ENCODE measurements around the gene TMEM154.

The TMEM154 gene

DNA sequence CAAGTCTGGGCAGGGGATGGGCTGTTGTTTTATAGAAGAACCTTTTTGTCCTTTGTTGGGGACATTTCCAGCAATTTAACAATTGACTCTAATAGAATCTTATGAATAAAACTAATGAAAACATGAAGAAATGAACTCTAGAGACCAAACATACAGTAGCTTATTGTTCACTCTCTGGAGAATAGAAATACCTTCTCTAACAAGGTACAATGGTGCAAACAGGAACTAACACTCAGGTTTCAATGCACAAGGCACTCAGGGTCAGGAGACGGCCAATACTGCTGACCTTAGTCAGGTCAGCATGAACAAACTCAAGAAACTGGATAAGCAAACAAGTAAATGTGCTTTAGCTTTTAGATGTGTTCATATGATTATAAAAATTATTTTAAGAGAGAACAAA is 104.3 kb downstream of the TMEM154 start:
- no peak for TF ChIP-seq CTCF (IDR thresholded peaks at IDR 0.05; ENCODE audit: low read length)
- no peak for TF ChIP-seq EZH2 (IDR thresholded peaks at IDR 0.05; ENCODE audit: borderline replicate concordance, low read length)
- no peak overlapping the region for H3K9ac ChIP-seq (ENCODE audit: low read length)
- H3K4me2 ChIP-seq (ENCODE audit: low read length) = no peak overlapping the region
- H4K20me1 ChIP-seq (ENCODE audit: insufficient read depth, low read length) = no peaks in the 10 kb centered on the region
- H3K27me3 ChIP-seq (ENCODE audit: insufficient read depth, low read length) = no peaks in the 10 kb centered on the region
- peaks cover 23% of the 10 kb centered on the region for H3K4me1 ChIP-seq (ENCODE audit: insufficient read depth, low read length, severe bottlenecking)
- no peaks in the 10 kb centered on the region for H3K36me3 ChIP-seq (ENCODE audit: insufficient read depth, low read length)
- no peak overlapping the region for H3K27ac ChIP-seq (ENCODE audit: low read depth, low read length, poor library complexity, severe bottlenecking)
- H3K79me2 ChIP-seq (ENCODE audit: insufficient read depth, low read length) = no peaks in the 10 kb centered on the region
- H3K4me3 ChIP-seq (ENCODE audit: low read depth, low read length, poor library complexity, severe bottlenecking) = no peak overlapping the region
- H2AFZ ChIP-seq (ENCODE audit: low read length) = no peak overlapping the region
- H3K9me2 ChIP-seq (ENCODE audit: low read depth, low read length) = no peaks in the 10 kb centered on the region
- no peaks in the 10 kb centered on the region for H3K9me3 ChIP-seq (ENCODE audit: low read length)
- H3F3A ChIP-seq (ENCODE audit: insufficient read depth, low read length) = peaks cover 3% of the 10 kb centered on the region; the same call in 1 of the 2 replicates

DNA sequence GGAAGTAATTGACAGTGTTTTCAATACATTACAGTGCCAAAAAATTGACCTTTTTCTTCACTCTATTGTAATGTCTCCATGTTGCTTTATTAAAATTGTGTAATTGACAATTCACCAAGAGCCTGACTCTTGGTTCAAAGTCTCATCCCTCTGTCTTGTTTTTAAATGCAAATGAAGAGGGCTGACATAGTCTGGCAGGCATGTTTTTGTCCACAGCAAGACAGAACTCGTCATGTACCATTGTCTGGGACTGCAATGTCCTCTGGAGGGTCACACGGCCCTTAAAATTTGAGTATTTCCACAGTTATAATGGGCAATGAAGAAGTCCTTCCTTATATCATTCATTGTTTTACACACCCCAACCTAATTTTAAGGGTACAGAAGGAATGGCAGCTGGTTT is 105.9 kb downstream of the TMEM154 start:
- Histone ChIP-seq H3K4me1 (ENCODE audit: insufficient read depth, low read length, severe bottlenecking) (peaks cover 20% of the 10 kb centered on the region), H3K9ac (ENCODE audit: low read length) (no peak overlapping the region), H3K79me2 (ENCODE audit: insufficient read depth, low read length) (no peaks in the 10 kb centered on the region), H2AFZ (ENCODE audit: low read length) (no peak overlapping the region), H4K20me1 (ENCODE audit: insufficient read depth, low read length) (no peaks in the 10 kb centered on the region), H3K9me3 (ENCODE audit: low read length) (no peaks in the 10 kb centered on the region), H3K9me2 (ENCODE audit: low read depth, low read length) (no peaks in the 10 kb centered on the region), H3K4me3 (ENCODE audit: low read depth, low read length, poor library complexity, severe bottlenecking) (no peak overlapping the region), H3K27me3 (ENCODE audit: insufficient read depth, low read length) (no peaks in the 10 kb centered on the region), H3K4me2 (ENCODE audit: low read length) (no peak overlapping the region), H3F3A (ENCODE audit: insufficient read depth, low read length) (peaks cover 3% of the 10 kb centered on the region; the same call in 1 of the 2 replicates), H3K36me3 (ENCODE audit: insufficient read depth, low read length) (no peaks in the 10 kb centered on the region), H3K27ac (ENCODE audit: low read depth, low read length, poor library complexity, severe bottlenecking) (no peak overlapping the region)
- TF ChIP-seq CTCF (IDR thresholded peaks at IDR 0.05; ENCODE audit: low read length) (no peak), EZH2 (IDR thresholded peaks at IDR 0.05; ENCODE audit: borderline replicate concordance, low read length) (no peak)

GRCh38 chr4:152572417-152573086 is 107.2 kb downstream of the TMEM154 start:
- H2AFZ ChIP-seq (ENCODE audit: low read length) = no peak overlapping the region
- H3K9ac ChIP-seq (ENCODE audit: low read length) = no peak overlapping the region
- no peak overlapping the region for H3K27ac ChIP-seq (ENCODE audit: low read depth, low read length, poor library complexity, severe bottlenecking)
- no peak overlapping the region for H3K4me3 ChIP-seq (ENCODE audit: low read depth, low read length, poor library complexity, severe bottlenecking)
- H3K36me3 ChIP-seq (ENCODE audit: insufficient read depth, low read length) = no peaks in the 10 kb centered on the region
- no peaks in the 10 kb centered on the region for H3F3A ChIP-seq (ENCODE audit: insufficient read depth, low read length)
- H3K9me3 ChIP-seq (ENCODE audit: low read length) = no peaks in the 10 kb centered on the region
- no peak overlapping the region for H3K4me2 ChIP-seq (ENCODE audit: low read length)
- peaks cover 7% of the 10 kb centered on the region for H3K4me1 ChIP-seq (ENCODE audit: insufficient read depth, low read length, severe bottlenecking)
- TF ChIP-seq CTCF (IDR thresholded peaks at IDR 0.05; ENCODE audit: low read length) (no peak), EZH2 (IDR thresholded peaks at IDR 0.05; ENCODE audit: borderline replicate concordance, low read length) (no peak)
- H3K79me2 ChIP-seq (ENCODE audit: insufficient read depth, low read length) = no peaks in the 10 kb centered on the region
- no peaks in the 10 kb centered on the region for H4K20me1 ChIP-seq (ENCODE audit: insufficient read depth, low read length)
- no peaks in the 10 kb centered on the region for H3K27me3 ChIP-seq (ENCODE audit: insufficient read depth, low read length)
- no peaks in the 10 kb centered on the region for H3K9me2 ChIP-seq (ENCODE audit: low read depth, low read length)

All from OCI-LY1 (cell line).